Measurements from ENCODE around the gene TMEM255B.

The TMEM255B gene

DNA sequence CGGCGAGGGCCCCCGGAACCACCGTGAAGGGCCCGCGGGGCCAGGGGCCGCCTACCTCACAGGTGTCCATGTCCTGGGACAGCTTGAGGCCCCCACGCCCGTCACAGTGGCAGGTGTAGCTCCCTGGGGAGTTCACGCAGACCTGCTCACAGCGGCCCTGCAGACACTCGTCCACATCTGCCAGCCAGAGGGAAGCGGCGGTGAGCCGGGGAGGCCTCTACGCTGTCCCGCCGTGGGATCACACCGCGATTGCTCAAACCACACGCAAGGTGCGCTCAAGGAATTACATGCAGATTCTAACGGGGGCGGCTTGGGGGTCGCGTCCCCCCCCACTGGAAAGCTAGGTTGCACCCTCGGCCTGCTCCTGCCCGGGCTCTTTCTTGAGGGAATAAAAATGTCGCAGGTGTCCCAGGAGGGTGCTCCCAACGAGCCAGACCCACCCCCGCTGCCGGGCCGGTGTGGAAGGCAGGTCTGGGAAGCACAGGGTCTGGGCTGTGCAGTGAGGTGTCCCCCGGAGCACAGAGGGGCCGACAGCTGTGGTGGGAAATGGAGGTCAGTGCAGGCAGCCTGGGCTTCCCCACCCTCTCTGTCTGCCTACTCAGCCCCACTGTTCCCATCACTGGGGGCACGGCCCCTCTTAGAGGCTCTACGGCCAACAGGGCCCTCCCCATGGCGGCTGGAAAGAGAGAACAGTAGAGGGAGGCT, 75.6 kb downstream of the TMEM255B start:
- no peak for DNase-seq (ENCODE audit: low spot score)

DNA sequence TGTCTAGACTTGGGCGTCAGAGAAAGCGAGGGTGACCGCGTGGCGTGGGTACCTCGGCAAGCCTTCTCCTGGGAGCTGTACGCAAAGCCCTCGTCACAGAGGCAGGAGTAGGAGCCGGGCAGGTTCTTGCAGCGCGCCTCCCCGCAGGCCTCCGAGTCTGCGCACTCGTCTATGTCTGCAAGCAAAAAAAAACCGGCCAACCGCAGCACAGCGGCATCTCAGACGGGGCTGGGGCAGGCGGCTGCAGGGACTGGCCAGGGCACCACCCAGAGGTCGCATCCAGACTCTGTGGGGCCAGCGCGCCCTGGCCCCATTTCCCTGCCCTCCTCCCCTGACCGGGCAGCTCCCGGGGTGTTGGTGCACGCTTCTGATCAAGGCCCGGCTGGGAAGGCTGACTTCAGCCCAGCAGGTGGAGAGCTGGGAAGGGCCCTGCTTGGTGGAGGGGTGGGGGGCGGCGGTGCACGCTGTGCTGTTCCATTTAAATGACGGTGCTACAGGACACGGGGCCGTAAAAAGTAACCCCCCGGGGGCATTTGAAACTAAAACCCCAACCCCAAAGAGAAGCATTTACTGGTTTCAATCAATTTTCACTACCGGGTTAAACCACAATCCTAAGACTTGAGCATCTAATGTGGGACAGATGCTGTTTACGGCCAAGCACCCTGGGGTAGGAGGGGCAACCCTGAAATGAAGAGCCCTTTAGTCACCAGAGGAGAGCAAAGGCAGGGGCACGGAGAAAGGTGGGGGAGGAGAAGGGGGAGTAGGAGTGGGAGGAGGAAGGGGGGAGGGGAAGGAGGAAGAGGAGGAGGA, 76.6 kb downstream of the TMEM255B start:
- no peak for DNase-seq (ENCODE audit: low spot score)

DNA sequence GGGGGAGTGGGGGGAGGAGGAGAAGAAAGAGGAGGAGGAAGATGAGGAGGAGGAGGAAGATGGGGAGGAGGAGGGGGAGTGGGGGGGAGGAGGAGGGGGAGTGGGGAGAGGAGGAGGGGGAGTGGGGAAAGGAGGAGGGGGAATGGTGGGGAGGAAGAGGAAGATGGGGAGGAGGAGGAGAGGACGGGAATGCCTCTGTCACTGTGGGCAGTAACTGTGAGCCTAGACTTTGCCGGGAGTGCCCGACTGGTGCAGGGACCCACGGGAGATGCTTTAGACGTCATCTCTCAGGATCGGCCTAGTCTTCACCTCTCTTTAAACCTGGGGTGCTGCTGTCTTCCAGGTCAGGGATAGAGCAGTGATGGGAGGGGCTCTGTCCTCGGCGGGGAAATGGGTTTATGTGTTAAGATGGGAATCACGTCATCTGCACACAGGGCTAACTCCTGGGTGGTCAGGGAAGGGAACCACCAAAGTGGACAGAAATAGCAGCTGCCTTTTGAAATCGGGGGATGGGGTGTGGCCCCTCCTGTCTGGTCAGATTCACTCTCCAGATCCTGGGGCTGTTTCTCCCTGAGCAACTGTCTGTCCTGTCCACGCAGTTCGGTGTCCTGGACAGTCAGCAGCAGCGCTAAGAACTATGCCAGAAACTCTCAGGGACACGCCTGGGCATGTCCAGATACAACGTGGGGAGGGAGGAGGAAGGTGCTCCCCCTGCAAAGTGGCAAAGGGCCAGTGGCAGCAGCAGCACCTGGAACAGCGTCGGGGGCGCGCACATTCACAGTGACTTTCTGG, 77.9 kb downstream of the TMEM255B start:
- DNase-seq (ENCODE audit: low spot score): no peak

DNA sequence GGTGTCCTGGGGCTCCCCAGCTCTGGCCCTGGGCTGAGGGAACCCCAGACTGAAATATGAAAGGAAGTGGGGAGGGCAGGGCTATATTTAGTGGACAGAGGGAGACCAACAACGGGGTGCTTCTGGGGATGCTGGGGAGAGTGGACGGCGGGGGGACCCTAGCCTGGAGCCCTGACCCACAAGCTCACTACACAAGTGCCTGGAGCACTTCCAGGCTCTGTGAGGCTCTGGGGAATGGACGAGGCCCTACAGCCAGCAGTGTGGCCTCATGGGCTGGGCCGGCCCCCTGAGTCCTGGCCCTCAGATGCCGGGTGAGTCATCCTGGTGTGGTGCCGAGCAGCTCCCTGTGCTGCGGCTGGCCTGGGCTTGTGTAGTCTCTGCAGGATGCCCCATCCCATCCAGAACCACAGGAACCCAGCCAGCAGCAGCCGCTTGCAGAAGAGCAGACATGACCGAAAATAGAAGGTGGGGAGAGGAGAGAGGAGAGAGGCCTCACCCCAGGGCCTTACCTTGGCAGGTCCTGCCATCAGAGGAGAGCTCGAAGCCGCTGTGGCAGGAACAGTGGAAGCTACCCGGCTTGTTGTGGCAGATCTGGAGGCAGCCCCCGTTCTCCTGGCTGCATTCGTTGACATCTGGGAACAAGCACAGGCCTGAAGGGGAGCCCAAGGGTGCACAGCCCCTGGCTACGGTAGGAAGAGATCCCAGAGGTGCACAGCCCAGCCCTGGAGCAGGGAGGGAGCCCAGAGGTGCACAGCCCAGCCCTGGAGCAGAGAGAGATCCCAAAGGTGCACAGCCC, 78.7 kb downstream of the TMEM255B start:
- DNase-seq (ENCODE audit: low spot score): peak; percentile 88

DNA sequence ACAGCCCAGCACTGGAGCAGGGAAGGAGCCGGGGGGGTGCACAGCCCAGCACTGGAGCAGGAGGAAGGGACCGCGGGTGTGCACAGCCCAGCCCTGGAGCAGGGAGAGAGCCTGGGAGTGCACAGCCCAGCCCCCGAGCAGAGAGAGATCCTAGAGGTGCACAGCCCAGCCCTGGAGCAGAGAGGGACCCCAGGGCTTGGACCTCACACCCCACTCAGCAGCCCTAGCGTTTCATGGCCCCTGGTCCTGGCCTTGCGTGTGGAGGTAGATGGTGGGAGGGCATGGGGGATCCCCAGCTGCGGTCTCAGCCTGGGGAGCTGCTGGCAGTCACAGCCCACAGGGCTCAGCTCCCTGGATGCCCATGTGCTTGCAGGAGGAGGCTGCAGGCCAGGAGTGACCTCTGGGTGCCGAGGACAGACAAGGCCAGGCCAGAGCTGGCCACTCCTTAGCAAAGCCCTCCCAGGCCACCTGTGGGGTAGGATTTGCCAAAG, 79.7 kb downstream of the TMEM255B start:
- DNase-seq (ENCODE audit: low spot score): no peak

DNA sequence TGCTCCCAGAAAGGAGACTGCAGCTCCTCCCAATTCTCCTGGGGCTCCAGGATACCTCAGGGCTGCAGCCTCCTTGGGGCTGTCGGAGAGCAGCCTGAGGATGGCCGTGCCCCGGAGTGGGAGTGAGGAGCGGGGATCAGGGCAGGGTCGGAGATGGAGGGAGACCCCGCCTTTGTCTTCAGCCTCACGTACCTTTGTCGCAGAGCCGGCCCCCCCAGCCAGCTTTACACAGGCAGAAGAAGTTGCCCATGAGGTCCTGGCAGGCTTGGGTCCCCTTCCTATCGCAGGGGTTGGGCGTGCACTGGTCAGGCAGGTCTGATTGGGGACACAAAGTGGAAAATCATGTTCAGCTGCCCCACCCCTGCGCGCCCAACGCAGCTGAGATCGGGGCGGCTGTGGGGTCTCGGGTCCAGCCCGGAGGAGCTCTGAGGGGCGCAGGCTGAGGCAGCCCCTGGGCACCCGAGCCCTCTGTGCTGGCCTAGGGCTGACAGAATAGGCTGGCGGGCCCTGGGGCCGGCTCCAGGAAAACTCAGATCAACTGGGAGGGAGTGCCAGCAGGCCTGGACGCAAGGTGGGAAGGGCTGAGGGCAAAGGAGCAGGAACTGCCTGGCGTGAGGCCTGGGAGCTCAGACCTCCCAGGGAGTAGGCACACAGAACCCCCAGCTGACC, 80.6 kb downstream of the TMEM255B start:
- DNase-seq (ENCODE audit: low spot score): no peak

DNA sequence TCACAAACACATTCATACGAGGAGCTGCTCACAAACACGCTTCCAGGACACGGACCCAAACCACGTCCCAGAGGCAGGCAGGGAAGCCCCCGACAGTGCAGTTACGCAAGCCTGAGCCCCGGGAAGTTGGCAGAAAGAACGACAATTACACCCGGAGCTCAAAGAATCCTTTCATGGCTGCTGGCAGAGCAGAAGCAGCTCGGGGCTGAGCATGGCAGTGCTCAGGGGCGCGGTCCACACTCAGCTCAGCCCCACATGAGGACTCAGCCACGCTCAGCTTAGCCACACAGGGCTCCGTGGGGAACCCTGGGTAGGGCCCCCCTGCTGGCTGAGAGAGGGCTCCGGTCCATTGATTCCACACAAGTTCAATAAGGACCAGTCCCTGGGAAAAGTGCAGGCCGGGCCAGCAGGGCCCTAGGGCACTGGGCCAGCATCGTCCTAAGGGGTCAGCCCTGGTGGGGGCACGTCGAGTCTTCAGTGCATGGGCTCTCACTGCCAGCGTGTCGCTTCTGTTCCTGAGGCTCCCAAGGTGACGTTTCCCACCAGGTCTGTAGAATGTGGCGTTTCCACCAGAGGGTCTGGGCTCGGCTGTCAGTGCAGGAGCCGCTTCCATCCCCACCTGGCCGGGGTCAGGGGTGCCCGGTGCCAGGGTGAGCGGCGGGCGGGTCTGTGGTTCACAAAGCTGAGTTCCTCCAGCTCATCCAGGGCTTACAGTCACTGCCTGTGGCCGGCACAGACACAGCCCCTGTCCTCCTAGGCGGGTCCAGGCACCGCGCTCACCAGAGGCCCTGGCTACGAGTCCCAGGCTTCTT, 81.7 kb downstream of the TMEM255B start:
- peak; percentile 86 for DNase-seq (ENCODE audit: low spot score)

DNA sequence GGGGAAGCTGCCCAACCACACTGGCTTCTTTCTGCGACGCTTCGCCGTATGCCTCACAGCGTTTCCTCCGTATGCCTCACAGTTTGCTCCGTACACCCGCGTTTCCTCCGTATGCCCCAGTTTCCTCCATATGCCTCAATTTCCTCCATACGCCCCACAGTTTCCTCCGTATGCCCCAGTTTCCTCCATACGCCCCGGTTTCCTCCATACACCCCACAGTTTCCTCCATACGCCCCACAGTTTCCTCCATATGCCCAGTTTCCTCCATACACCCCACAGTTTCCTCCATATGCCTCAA, 82.3 kb downstream of the TMEM255B start:
- DNase-seq (ENCODE audit: low spot score): no peak

DNA sequence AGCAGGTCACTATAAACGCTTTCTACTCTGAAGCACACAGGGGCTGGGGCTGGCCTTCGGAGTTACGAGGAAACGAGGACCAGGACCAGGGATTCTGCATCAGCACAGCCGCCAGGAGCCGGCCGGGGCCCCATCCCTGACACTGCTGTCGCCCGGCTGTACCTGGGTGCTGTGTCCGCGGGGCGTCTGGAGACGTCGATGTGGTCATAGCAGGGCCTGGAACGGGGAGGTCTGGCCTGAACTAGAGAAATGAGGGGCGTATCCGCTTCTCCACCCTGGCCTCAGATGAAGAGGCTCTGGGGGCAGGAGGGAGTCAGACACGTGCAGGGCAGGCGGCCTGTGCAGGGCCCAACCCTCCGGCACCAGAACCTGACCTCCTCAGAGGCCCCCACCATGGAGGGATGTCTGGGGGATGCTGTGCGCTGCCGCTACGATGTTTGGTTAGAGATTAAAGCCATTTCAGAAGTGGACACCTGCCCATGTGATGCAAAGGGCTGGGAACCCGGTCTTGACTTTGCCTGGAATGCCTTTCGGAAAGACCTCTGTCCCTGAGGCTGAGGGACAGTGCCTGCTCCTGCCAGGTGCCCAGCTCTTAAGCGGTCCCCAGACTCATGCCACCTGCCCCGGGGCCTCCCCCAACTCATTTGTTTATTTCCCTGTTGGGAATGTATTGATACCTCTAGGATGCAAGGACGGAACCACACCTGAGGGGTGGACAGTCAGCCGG, 83.5 kb downstream of the TMEM255B start:
- no peak for DNase-seq (ENCODE audit: low spot score)

DNA sequence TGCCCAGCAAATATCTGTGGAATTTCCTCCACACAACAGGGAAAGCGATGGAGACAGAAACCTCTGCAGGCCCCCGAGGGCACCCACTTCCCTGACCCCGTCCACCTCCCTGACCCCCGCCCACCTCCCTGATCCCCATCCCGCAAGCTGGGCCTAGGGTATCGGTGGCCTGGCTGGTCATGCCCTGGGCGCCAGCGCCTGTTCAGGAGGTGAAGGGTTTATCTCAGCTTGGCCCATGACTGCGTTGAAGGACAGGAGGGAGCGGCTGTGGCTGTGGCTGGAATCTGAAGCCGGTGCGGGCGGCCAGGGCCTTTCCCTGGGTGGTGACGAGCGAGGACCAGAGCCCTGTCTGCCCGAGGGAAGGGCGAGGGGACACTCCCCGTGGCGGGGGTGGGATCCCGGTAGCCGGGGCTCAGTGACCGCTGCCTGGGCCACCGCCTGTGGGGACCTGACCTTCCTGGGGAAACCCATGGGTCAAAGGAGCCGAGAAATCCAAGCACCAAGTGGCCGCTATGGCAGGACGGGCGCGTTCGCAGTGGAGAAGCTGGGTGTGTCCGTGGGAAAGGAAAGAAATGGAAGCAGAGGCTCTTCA, 84.1 kb downstream of the TMEM255B start:
- no peak for DNase-seq (ENCODE audit: low spot score)

DNA sequence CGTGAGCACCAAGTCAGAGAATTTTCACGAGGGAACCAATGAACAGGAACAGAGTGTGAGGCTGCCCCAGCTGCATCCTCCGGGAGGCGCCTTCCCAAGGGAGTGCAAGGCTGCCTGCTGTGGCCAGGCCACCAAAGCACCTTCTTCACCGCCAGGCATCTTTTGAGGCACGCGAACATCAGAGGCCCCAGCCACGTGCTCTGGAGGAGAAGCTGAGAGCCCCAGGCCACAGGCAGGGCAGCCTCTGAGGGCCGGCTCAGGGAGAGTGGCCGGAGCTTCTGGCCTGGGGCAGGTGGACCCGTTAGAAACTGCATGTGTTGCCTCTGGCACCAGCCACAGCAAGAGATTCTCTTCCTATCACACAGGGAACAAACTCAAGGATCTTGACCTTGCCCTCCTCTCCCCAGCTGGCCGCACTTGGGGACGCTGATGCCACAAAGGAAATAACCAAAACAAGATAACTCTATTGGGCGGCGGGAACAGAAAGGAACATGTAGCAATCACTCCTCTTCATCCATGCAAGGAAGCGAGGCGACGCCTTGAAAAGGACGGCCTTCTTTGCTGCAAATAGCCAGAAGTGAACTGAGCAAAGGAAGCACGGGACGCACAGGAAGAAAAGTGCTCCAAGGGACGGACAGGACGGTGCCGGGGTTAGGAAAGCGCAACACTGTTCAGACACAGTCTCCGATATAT, 85.0 kb downstream of the TMEM255B start:
- DNase-seq (ENCODE audit: low spot score): no peak

DNA sequence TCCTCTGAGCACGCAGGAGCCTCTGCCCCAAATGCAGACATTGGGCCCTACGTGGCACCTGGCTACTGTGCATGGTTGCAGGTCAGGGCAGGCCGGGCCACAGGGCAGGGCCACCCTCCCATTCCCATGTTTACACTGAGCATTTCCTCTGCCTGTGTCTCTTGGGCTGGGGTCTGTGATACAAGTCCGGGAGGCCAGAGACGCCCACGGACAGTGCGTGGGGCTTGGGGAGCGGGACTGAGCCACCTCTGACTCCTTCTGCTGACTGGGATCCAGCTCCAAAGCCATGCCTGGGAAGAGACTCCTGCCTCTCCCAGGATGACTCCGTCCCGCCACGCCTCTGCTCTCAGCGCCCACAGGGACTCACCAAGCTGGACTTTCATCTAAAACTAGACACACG, 86.0 kb downstream of the TMEM255B start:
- DNase-seq (ENCODE audit: low spot score): no peak

DNA sequence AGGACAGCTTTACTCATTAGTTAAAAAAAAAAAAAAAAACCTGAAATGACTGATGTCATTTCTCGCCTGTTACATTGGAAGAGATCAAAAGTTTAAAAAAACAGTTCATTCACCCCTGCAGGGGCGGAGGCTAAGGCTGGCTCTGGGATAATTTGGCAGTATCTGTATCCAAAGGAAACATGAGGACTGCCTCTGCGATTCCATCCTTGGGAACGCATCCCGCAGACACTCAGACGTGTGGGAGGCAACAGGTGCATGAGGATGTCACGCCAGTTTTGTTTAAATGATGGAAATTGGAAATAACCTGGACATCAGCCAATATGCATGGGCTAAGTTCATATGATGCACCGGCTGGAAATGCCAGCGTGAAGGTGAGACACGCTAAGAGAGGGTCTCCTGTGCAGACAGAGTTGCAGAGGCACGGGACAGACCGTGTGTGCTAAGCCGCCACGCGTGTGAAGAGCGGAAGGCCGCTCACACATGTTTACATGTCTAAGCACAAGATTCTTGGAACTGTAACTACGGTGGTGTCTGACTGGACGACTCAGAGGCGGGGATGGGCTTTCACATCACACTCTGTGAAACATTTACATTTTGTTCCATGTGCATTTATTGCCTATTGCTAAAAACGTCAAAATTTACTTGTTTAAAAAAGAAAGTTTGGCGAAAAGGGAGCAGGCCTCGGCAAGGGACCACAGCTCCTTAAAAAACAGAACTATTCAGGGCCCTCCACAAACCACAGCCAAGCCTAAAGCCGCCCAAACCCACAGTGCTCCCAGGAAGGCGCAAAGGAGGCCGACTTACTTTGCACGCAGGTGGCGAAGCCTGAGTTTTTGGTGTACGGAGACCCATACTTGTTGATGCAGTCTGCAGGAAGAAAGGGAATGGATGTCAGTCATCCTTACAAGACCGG, 87.0 kb downstream of the TMEM255B start:
- no peak for DNase-seq (ENCODE audit: low spot score)

DNA sequence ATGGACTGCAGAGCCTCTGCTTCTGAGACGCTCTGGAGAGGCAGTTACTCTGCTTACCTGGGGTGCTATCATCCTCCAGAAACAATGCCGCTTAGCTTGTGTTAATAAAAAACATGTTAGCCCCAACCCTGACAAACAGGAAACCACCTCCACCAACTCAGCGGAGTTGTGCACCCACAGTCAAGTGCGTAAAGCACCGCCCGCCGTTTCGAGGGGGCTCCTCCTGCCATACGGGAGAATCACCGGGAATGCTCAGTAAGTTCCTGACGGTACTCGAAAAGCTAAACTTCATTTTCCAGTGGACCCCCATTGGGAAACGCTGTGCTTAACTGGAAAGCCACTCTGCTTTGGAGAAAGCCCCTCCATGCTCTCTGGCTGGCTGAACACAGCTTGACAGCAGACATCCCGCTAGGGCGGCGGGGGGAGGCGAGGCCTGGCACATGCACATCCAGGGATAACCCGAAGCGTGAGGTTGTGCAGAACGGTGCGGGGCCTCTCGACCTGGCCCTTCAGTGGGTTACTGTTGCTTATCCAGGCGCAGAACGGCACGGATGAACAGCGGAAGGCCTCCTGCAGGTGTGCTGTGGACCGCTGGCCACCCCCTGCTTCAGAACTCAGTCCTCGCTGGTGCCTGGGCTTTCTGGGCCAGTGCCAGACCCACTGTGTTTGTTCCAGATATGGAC, 87.8 kb downstream of the TMEM255B start:
- no peak for DNase-seq (ENCODE audit: low spot score)

DNA sequence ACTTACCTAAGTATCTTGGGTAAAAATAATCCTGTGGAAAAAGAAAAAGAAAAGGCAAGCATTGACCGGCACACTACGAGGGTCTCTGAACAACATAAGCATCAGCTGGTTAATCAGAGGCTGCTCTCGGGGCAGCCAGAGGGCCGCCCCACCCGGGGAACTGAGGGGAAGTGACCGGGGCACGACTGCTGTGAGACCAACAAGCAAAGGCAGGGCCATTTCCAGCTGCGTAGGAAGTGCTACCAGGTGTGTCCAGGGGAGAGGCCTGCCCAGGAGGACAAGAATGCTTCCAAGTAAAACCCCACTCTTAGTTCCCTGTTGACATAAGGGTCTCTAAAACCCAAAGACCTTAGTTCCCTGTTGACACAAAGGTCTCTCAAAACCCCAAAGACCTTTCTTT, 89.0 kb downstream of the TMEM255B start:
- DNase-seq (ENCODE audit: low spot score): no peak

DNA sequence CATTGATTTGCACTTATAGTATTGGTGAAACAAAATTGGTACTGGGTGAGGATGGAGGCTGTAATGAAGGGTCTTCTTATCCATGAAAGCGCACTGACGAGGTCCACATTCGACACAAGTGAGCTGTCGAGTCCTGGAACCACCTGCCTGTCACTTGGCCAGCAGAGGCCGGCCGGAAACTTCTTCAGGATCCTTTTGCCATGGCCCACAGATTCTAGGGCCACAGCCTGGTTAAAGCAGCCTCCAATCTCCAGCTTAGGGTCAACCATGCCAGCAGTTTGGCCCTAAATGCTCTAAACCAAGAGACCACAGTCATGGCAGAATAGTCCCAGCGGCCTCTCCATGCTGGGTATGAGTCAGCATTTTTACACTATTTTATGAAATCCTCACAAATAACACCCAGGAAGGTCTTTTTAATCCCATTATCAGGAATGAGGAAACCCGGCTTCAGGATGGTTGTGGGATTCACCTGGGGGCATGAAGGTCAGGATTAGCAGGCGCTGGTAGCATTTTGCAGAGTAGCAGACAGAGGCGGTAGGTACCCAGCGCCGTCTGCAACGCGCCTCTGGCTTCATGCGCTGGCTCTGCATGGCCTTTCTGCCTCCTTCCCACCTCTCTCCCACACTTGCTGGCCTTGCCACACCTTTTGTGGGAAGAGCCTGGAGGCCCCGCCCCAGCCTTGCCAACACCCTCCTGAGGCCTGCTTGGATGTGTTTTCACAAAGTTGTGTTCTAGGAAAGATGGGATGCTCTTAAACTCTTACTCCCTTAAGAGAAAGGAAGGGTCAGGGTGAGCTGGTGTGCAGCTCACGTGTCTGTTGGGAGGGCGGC, 89.6 kb downstream of the TMEM255B start:
- no peak for DNase-seq (ENCODE audit: low spot score)
